Transverse colon (tissue), 4 donors: ENCODE measurements around the gene EEF1B2. TPM values are rescaled to one million over a fixed set of nuclear protein-coding genes. Genes with fewer than 3 reads are reported as not detected.

Source experiments
- DNase-seq: peaks from one replicate; pipeline ENCODE4 v3.0.0-alpha.2; 2019
- H3K27ac ChIP-seq, 4 donors: fragments of 200-600 bp; sonication (generic); 2 replicates each; pipeline ENCODE4 v1.5.1; 2016 to 2018; ENCODE audit warnings: inconsistent platforms in 4 of 4
- H3K27me3 ChIP-seq: fragments of 200-600 bp; sonication (generic); 2 replicates; pipeline ENCODE4 v1.5.1; 2017; ENCODE audit warnings: inconsistent platforms
- H3K36me3 ChIP-seq, 4 donors: fragments of 200-600 bp; sonication (generic); 2 replicates each; pipeline ENCODE4 v1.5.1; 2017 to 2019; ENCODE audit warnings: inconsistent platforms in 4 of 4
- H3K4me1 ChIP-seq, 4 donors: fragments of 200-600 bp; sonication (generic); 2 replicates each; pipeline ENCODE4 v1.5.1; 2017 to 2020; ENCODE audit warnings: inconsistent platforms in 4 of 4
- H3K4me3 ChIP-seq, 4 donors: fragments of 200-600 bp; sonication (generic); 1 replicate in 1 of 4; 2 replicates in 3 of 4; pipeline versions ENCODE4 v1.5.1 to v1.6.1; 2017 to 2019; ENCODE audit warnings: inconsistent platforms in 4 of 4
- H3K9me3 ChIP-seq, 2 donors: fragments of 200-600 bp; sonication (generic); 2 replicates each; pipeline ENCODE4 v1.5.1; 2017 to 2019; ENCODE audit warnings: inconsistent platforms in 2 of 2
- CTCF ChIP-seq, 5 experiments: fragments of 200-600 bp in 3 of 5; fragments of 450-650 bp in 2 of 5; sonication (generic) in 3 of 5; IDR thresholded peaks; 1 replicate in 2 of 5; 2 replicates in 3 of 5; pipeline ENCODE4 v1.5.1; 2016 to 2017; ENCODE audit warnings: antibody characterized with exemption in 5 of 5, inconsistent platforms in 3 of 5, mild to moderate bottlenecking in 2 of 5, moderate library complexity in 1 of 5
- EP300 ChIP-seq: sonication (generic); formaldehyde crosslinking; IDR thresholded peaks from one replicate; pipeline ENCODE4 v1.6.1; 2017; ENCODE audit warnings: antibody characterized with exemption, low read depth
- POLR2A ChIP-seq: fragments of 450-650 bp; IDR thresholded peaks from one replicate; pipeline ENCODE4 v1.6.1; 2016; ENCODE audit warnings: antibody characterized with exemption, mild to moderate bottlenecking, moderate library complexity
- POLR2AphosphoS5 ChIP-seq, 3 donors: sonication (generic); formaldehyde crosslinking; IDR thresholded peaks; one replicate each; pipeline ENCODE4 v1.6.1; 2016; ENCODE audit warnings: antibody characterized with exemption in 3 of 3
- WGBS, 2 donors: methylation state at CpG; one replicate each; pipeline ENCODE4 v1.1.5; 2018; ENCODE audit warnings: low coverage in 1 of 2; 5-methylcytosine and 5-hydroxymethylcytosine counted together
- in situ Hi-C, 4 donors: fragments of 200-750 bp; cut with MboI; loops; one replicate each; pipeline versions ENCODE4 v1.15.0 to v1.15.1; 2017; ENCODE audit warnings: low sequenced_read_pairs in 3 of 4, low pct_ligation_motif_present in 1 of 4, low pct_unique_long_range_greater_than_20kb in 1 of 4
- intact Hi-C: fragments of 100-400 bp; cut with DNase I; formaldehyde crosslinking; loops from one replicate; pipeline ENCODE4 v1.15.1; 2023; ENCODE audit warnings: low total_unique reads
- small RNA-seq, 4 donors: library from RNA; depleted of rRNA; stranded (forward); fragments of <200 nt; gene quantifications; one replicate each; pipeline ENCODE3, GENCODE V24; 2016
- total RNA-seq, 4 donors: library from RNA; depleted of rRNA; stranded (reverse); fragments of >200 nt; gene quantifications; one replicate each; pipeline ENCODE4 v1.1.0, GENCODE V29; 2016

EEF1B2 gene
- total RNA-seq, 4 donors from 2014 or later: 83.0 to 261 (median 183) TPM

GRCh38 chr2:206208900-206209299 is 49.2 kb downstream of the EEF1B2 start:
- no peaks in the 10 kb centered on the region for H3K36me3 ChIP-seq
- H3K27me3 ChIP-seq: no peaks in the 10 kb centered on the region
- peaks cover 0 to 4% (median 0%) of the 10 kb centered on the region in 4 donors for H3K4me1 ChIP-seq
- no peak for DNase-seq
- in situ Hi-C loops: no loop called here
- no peaks in the 10 kb centered on the region for H3K9me3 ChIP-seq
- H3K4me3 ChIP-seq: no peak overlapping the region
- intact Hi-C loops: no loop called here
- no peak overlapping the region for H3K27ac ChIP-seq
- no peak for TF ChIP-seq EP300
- TF ChIP-seq POLR2AphosphoS5 (IDR thresholded peaks at IDR 0.05): no peak
- TF ChIP-seq POLR2A: no peak
- no peak for TF ChIP-seq CTCF (IDR thresholded peaks at IDR 0.05)
- WGBS, 2 donors: 92 to 98% methylated on average over 5 to 7 of the region's 7 CpGs

- H3K36me3 ChIP-seq: no peaks in the 10 kb centered on the region
- no peak for DNase-seq
- WGBS, 2 donors: 75 to 81% methylated on average over 2 of the region's 2 CpGs
- no peaks in the 10 kb centered on the region for H3K27me3 ChIP-seq
- intact Hi-C loops (no loop called here), in situ Hi-C loops (no loop called here)
- H3K4me1 ChIP-seq: peaks cover 0 to 4% (median 0%) of the 10 kb centered on the region in 4 donors
- no peak overlapping the region for H3K4me3 ChIP-seq
- H3K9me3 ChIP-seq: no peaks in the 10 kb centered on the region
- no peak overlapping the region for H3K27ac ChIP-seq
- TF ChIP-seq EP300: no peak
- no peak for TF ChIP-seq CTCF (IDR thresholded peaks at IDR 0.05)
- TF ChIP-seq POLR2A: no peak
- no peak for TF ChIP-seq POLR2AphosphoS5 (IDR thresholded peaks at IDR 0.05)
Observed at GRCh38 chr2:206211657-206212255, 52.1 kb downstream of the EEF1B2 start.

Small RNAs within 50 kb of the gene (small RNA-seq; reads per million reads assigned to genes)
- gene RF00134: 0 reads per million in 4 donors
- gene RF02271: 0 reads per million in 4 donors
- 0 reads per million in 4 donors for gene SNORA41
- gene SNORD51: 0 to 0.42 (median 0.21) reads per million in 4 donors

Other genes with a start within 250 kb of the EEF1B2 start
- gene INO80D, start 73.7 kb upstream of the EEF1B2 start, total RNA-seq: 10 to 100 TPM; 22.9 to 46.8 (median 31.2) TPM
- 100 to 1,000 TPM in 1 of 4 donors, 10 to 100 TPM in 3; 37.0 to 118 (median 76.5) TPM for gene NDUFS1, start 451 bp upstream of the EEF1B2 start, total RNA-seq
- 1 to 10 TPM; 2.2 to 9.4 (median 6.6) TPM for gene ZDBF2, start 114.8 kb downstream of the EEF1B2 start, total RNA-seq